ENCODE data around the gene CATSPERE. TPM values are rescaled to one million over a fixed set of nuclear protein-coding genes. Genes with fewer than 3 reads are reported as not detected.

Gene CATSPERE
- total RNA-seq, 1 donor from 2014 or later = 1.1 TPM

DNA sequence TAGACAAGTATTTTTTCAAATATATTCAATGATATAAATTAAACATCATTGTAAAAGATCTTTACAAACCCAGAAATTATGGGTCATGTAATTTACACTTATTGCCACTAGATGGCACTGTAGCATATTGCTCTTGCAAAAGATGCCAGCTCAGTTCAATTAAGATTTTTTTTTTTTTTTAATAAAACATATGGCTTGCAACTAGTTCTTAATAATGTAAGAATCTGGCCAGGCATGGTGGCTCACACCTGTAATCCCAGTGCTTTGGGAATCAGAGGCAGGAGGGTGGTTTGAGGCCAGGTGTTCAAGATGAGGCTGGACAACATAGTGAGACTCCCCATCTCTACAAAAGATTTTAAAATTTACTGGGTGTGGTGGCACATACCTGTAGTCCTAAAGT lies 142.4 kb downstream of the CATSPERE start:
- H3K79me2 ChIP-seq (ENCODE audit: insufficient read depth, low read length) = no peaks in the 10 kb centered on the region
- no peaks in the 10 kb centered on the region for H3K27me3 ChIP-seq (ENCODE audit: insufficient read depth, low read length)
- H3K4me3 Mint-ChIP-seq (ENCODE audit: unreplicated experiment) = no peak overlapping the region
- H3K9ac ChIP-seq (ENCODE audit: low read length) = no peak overlapping the region
- no peak overlapping the region for H2AFZ ChIP-seq (ENCODE audit: low read depth, low read length)
- H3K36me3 Mint-ChIP-seq (ENCODE audit: low read depth, unreplicated experiment) = no peaks in the 10 kb centered on the region
- peaks cover 14% of the 10 kb centered on the region for H3K4me1 Mint-ChIP-seq (ENCODE audit: low read depth, unreplicated experiment)
- H3K27ac ChIP-seq (ENCODE audit: low read depth, low read length) = no peak overlapping the region
- FAIRE-seq (no peak), DNase-seq (ENCODE audit: low read depth) (no peak)
- no peak overlapping the region for H3K27ac Mint-ChIP-seq (ENCODE audit: unreplicated experiment)
- no peak overlapping the region for H3K4me2 ChIP-seq (ENCODE audit: low read length)
- no peaks in the 10 kb centered on the region for H4K20me1 ChIP-seq (ENCODE audit: insufficient read depth, low read length)
- H3K36me3 ChIP-seq (ENCODE audit: insufficient read depth, low read length) = no peaks in the 10 kb centered on the region
- TF ChIP-seq EZH2 (IDR thresholded peaks at IDR 0.05; ENCODE audit: insufficient read depth, low read length) = no peak
- TF ChIP-seq, protein P1, sequence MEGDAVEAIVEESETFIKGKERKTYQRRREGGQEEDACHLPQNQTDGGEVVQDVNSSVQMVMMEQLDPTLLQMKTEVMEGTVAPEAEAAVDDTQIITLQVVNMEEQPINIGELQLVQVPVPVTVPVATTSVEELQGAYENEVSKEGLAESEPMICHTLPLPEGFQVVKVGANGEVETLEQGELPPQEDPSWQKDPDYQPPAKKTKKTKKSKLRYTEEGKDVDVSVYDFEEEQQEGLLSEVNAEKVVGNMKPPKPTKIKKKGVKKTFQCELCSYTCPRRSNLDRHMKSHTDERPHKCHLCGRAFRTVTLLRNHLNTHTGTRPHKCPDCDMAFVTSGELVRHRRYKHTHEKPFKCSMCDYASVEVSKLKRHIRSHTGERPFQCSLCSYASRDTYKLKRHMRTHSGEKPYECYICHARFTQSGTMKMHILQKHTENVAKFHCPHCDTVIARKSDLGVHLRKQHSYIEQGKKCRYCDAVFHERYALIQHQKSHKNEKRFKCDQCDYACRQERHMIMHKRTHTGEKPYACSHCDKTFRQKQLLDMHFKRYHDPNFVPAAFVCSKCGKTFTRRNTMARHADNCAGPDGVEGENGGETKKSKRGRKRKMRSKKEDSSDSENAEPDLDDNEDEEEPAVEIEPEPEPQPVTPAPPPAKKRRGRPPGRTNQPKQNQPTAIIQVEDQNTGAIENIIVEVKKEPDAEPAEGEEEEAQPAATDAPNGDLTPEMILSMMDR (IDR thresholded peaks at IDR 0.05; ENCODE audit: insufficient read depth, low read depth, low read length) = peak; percentile 72
- H3K27me3 Mint-ChIP-seq (ENCODE audit: low read depth, unreplicated experiment) = peaks cover 9% of the 10 kb centered on the region
- H3K9me3 Mint-ChIP-seq (ENCODE audit: unreplicated experiment) = peaks cover 4% of the 10 kb centered on the region
- no peaks in the 10 kb centered on the region for H3K9me3 ChIP-seq (ENCODE audit: insufficient read depth, low read depth, low read length)
- no peak overlapping the region for H3K4me3 ChIP-seq (ENCODE audit: insufficient read depth, low read depth, low read length)
- peaks cover 11% of the 10 kb centered on the region for H3K4me1 ChIP-seq (ENCODE audit: insufficient read depth, low read length)

DNA sequence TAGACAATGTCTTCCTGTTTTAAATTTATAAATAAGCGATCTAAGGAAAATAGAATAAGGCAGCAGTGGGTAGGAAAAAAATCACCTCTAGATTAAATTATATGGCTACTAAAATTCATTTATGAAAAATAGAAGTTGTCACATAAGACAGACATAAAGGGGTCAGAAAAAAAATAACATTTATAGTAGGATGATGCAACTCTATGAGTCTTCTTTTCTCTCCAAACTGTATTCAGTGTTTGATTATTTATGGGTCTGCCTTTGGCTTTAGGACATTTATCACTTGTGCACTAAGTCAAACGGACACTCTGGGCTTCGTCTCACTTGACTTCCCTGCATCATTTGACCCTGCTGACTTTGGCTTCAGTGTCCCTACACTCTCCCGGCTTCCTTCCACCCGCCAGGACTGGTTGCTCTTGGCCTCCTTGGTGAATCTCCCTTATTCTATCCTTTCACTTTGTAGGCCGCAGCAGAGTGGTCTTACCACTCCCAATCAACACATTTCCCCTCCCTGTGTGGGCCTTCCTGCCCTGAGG lies 144.8 kb downstream of the CATSPERE start:
- no peak overlapping the region for H3K27ac ChIP-seq (ENCODE audit: low read depth, low read length)
- no peak overlapping the region for H3K4me2 ChIP-seq (ENCODE audit: low read length)
- no peak overlapping the region for H3K27ac Mint-ChIP-seq (ENCODE audit: unreplicated experiment)
- H3K4me1 ChIP-seq (ENCODE audit: insufficient read depth, low read length) = no peaks in the 10 kb centered on the region
- FAIRE-seq (no peak), DNase-seq (ENCODE audit: low read depth) (no peak)
- H3K9ac ChIP-seq (ENCODE audit: low read length) = no peak overlapping the region
- no peaks in the 10 kb centered on the region for H3K9me3 ChIP-seq (ENCODE audit: insufficient read depth, low read depth, low read length)
- H3K4me3 Mint-ChIP-seq (ENCODE audit: unreplicated experiment) = no peak overlapping the region
- H3K36me3 ChIP-seq (ENCODE audit: insufficient read depth, low read length) = no peaks in the 10 kb centered on the region
- H3K4me3 ChIP-seq (ENCODE audit: insufficient read depth, low read depth, low read length) = no peak overlapping the region
- no peaks in the 10 kb centered on the region for H3K36me3 Mint-ChIP-seq (ENCODE audit: low read depth, unreplicated experiment)
- no peaks in the 10 kb centered on the region for H3K4me1 Mint-ChIP-seq (ENCODE audit: low read depth, unreplicated experiment)
- peaks cover 9% of the 10 kb centered on the region for H3K27me3 Mint-ChIP-seq (ENCODE audit: low read depth, unreplicated experiment)
- H3K9me3 Mint-ChIP-seq (ENCODE audit: unreplicated experiment) = peaks cover 4% of the 10 kb centered on the region
- no peaks in the 10 kb centered on the region for H3K79me2 ChIP-seq (ENCODE audit: insufficient read depth, low read length)
- no peak for TF ChIP-seq EZH2 (IDR thresholded peaks at IDR 0.05; ENCODE audit: insufficient read depth, low read length)
- TF ChIP-seq, protein P1 (IDR thresholded peaks at IDR 0.05; ENCODE audit: insufficient read depth, low read depth, low read length) = no peak
- H2AFZ ChIP-seq (ENCODE audit: low read depth, low read length) = no peak overlapping the region
- no peaks in the 10 kb centered on the region for H3K27me3 ChIP-seq (ENCODE audit: insufficient read depth, low read length)
- H4K20me1 ChIP-seq (ENCODE audit: insufficient read depth, low read length) = no peaks in the 10 kb centered on the region

DNA sequence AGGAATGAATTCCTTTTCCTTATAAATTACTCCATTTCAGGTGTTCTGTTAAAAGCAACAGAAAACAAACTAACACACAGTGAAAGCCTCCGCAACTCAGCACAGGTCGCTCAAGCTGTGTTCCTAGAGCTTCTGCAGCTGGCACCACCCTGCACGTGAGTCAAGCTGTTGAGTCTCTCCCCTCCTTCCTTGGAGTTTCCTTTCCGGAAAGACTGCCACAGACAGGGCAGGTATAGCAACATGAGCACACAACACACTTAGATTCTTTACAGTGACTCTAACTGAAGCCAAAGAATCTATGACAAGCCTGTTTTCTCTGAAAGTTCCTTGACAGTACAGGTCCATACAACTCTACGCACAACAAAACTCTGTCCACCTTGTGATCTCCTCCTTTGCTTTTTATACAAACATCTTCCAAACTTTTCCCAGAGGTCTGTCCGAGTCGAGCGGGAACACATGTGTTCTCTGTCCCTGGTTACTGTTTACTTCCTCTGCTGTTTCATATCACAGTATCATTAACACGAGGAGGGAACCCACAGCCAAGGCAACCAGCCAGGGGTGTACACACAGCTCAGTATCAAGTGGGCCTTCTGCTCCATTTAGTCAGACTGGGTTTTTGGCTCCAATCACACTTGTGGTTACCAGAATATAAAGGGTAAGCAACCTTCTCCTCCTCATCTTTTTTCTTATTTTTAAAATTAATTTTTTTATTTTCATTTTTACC lies 153.2 kb downstream of the CATSPERE start:
- no peak overlapping the region for H3K27ac Mint-ChIP-seq (ENCODE audit: unreplicated experiment)
- no peak for FAIRE-seq

More for the DNA sequence above, 153.2 kb downstream of the CATSPERE start:
- Histone ChIP-seq H3K4me1 (ENCODE audit: insufficient read depth, low read length) (no peaks in the 10 kb centered on the region), H3K27ac (ENCODE audit: low read depth, low read length) (no peak overlapping the region), H2AFZ (ENCODE audit: low read depth, low read length) (no peak overlapping the region), H3K79me2 (ENCODE audit: insufficient read depth, low read length) (no peaks in the 10 kb centered on the region), H3K4me3 (ENCODE audit: insufficient read depth, low read depth, low read length) (no peak overlapping the region), H3K27me3 (ENCODE audit: insufficient read depth, low read length) (no peaks in the 10 kb centered on the region), H3K9me3 (ENCODE audit: insufficient read depth, low read depth, low read length) (no peaks in the 10 kb centered on the region), H3K9ac (ENCODE audit: low read length) (no peak overlapping the region), H4K20me1 (ENCODE audit: insufficient read depth, low read length) (no peaks in the 10 kb centered on the region), H3K4me2 (ENCODE audit: low read length) (no peak overlapping the region), H3K36me3 (ENCODE audit: insufficient read depth, low read length) (no peaks in the 10 kb centered on the region)
- H3K27me3 Mint-ChIP-seq (ENCODE audit: low read depth, unreplicated experiment) = no peaks in the 10 kb centered on the region
- no peak overlapping the region for H3K4me3 Mint-ChIP-seq (ENCODE audit: unreplicated experiment)
- TF ChIP-seq, protein P1 (IDR thresholded peaks at IDR 0.05; ENCODE audit: insufficient read depth, low read depth, low read length) = no peak
- TF ChIP-seq EZH2 (IDR thresholded peaks at IDR 0.05; ENCODE audit: insufficient read depth, low read length) = no peak
- H3K9me3 Mint-ChIP-seq (ENCODE audit: unreplicated experiment) = no peaks in the 10 kb centered on the region
- peak; percentile 36 for DNase-seq (ENCODE audit: low read depth)
- H3K36me3 Mint-ChIP-seq (ENCODE audit: low read depth, unreplicated experiment) = peaks cover 3% of the 10 kb centered on the region
- no peaks in the 10 kb centered on the region for H3K4me1 Mint-ChIP-seq (ENCODE audit: low read depth, unreplicated experiment)
